GM19455 (cell line): ENCODE measurements around the gene ATIC.
"Not testable (repeated sequence)": the region's sequence is repeated elsewhere in the genome, so short reads cannot be mapped to it uniquely, and the experiment has no call there.

Experiments
- ATAC-seq: cut with Tn5 transposase; IDR thresholded peaks from one replicate; pipeline ENCODE4 v1.9.1; 2021; ENCODE audit not compliant: unreplicated experiment

The ATIC gene

DNA sequence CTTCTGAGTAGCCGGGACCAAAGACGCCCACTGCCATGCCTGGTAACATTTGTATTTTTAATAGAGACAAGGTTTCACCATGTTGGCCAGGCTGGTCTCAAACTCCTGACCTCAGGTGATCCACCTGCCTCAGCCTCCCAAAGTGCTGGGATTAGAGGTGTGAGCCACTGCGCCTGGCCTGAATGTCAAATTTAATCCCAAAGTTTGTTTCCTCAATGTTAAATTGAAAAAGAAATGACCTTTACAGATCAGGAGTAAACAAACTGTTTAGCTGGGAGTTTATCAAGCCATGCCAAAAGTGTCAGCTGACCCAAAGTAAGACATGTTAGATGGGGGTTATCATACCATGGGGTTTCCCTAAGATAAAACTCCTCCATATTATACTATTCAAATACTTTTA is 48.2 kb downstream of the ATIC start:
- not testable (repeated sequence) for ATAC-seq

DNA sequence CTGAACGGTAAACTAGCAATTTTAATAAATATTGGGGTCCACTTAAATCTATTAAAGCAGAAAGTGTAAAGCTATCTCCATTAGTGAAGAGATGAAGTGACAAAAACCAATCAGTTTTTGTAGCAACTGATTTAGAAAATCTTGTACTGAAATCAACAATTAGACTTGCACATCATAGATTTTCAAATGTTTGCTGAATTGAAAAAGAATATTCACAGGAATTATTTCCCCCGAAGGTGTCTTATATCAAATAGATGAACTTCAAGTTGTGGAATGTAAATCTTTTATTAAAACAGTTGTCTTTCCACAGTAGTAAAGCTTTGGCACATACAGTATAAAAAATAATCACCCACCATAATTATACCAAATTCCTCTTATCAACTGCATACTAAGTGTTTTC is 48.7 kb downstream of the ATIC start:
- ATAC-seq: no peak

DNA sequence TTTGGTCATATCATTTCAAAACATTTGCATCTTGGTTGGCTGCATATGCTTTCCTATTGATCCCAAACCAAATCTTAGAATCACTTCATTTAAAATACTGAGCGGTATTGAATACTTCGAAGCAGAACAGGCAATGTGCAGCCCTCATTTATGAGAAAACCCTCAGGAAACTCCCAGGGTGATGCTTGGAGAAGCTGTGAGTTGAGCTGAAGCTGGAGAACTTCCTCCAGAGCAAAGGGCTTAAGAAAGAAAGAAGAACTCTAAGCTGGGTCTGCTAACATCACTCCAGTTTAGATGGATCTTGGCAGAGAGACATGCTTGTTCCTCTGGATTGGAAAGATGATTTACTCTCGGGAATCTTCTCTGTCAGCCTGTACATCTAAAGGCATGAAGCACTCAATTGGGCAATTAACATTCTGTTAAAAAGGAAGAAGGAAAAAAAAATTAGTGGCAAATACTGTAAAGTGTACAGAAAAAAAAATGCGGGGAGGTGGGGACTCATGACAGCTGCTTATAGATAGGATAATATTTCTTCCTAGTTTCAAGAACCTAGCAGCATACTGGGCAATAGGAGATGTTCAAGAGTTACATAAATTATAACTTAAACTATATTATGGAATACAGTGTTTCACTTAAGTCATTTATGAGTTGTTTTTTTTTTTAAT is 49.5 kb downstream of the ATIC start:
- ATAC-seq: no peak

DNA sequence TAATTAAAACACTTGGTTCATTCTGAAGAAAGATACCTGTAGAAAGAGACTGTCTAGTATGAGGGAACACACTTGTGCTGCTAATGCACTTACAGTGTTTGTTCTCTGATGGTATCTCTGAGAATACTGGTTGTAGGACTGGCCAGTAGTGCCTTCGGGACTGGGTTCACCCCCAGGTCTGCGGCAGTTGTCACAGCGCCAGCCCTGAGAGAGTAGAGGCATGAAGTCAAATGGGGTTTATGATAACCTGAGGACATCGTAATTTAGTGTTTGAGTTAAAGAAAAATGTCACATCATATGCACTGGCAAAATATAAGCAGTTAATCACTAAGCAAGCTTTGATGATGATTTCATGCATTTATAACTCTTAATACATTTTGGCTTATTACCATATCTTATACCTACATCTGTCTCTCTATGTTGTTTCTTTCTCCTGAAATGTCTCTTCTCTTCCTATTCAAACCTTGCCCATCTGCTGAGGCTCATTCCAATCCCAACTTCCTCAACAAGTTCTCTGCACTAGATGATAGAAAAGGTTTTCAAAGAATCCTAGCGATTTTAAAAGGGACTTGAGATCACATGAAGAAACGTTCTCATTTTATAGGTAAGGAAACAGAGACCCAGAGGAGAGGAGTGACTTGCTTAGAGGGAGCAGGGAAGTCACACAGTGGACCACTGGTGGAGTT is 50.2 kb downstream of the ATIC start:
- no peak for ATAC-seq

DNA sequence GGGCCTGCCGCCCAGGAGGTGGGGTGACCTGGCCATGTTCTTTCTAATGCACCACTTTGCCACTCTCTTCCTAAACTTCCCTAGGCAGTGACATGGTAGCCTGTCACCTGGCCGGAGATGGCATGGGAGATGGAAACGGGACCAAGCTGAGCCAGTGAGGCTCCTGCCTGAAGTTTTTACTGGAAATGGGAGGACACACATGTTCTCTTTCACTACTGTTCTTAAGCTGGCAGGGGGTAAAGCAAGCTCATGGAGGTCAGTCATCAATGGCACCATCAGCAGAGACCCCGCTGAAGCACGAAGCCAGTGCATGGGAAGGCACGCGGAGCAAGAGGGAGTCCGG is 50.7 kb downstream of the ATIC start:
- no peak for ATAC-seq

DNA sequence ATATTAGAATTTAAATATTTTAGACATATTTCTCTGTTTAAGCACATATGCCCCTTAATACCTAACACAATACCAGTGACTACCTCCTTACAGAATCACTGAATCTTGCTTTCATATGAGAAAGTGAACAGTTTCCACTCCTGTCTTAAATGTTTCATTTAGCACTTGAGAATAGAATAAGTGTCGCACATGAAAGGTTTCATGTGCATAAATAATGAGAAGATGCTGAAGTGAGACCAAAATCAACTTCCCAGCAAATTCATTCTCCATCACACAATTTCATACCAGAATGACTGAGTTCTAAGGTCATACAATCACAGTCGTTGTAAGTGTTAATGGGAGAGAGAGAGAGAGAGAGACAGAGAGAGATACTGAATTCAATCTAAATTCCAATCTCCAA is 51.2 kb downstream of the ATIC start:
- ATAC-seq: no peak

DNA sequence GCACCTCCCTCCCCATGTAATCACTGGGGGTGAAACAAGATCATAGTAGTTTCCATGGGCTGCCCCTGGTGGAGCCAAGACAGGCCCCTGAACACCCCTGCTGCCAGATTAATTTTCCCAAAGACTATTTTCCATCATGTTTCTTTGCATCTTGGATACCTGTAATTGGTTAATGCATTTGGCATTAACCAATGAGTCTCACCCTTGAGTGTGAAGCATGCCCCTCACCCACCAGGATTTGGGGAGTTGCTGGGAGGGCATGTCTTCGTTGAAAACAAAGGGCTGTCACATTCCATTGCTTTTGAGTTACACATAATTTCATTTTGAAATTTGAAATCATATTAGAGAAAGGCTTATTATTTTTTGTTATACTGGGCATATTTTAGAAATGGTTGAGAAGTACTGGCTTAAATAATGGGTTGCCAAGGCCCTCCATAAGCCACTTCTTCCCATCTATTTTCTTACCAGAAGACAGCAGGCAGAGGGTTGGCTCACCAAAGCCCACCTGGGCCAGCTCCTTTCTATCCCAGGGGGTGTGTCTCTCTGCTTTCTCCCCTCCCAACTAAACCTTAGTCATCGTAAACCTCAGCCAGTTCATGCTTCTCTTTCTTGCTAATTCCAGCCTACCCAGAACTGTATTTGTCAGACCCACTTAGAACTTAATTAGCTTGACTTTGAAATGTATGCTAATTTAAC is 51.8 kb downstream of the ATIC start:
- no peak for ATAC-seq

DNA sequence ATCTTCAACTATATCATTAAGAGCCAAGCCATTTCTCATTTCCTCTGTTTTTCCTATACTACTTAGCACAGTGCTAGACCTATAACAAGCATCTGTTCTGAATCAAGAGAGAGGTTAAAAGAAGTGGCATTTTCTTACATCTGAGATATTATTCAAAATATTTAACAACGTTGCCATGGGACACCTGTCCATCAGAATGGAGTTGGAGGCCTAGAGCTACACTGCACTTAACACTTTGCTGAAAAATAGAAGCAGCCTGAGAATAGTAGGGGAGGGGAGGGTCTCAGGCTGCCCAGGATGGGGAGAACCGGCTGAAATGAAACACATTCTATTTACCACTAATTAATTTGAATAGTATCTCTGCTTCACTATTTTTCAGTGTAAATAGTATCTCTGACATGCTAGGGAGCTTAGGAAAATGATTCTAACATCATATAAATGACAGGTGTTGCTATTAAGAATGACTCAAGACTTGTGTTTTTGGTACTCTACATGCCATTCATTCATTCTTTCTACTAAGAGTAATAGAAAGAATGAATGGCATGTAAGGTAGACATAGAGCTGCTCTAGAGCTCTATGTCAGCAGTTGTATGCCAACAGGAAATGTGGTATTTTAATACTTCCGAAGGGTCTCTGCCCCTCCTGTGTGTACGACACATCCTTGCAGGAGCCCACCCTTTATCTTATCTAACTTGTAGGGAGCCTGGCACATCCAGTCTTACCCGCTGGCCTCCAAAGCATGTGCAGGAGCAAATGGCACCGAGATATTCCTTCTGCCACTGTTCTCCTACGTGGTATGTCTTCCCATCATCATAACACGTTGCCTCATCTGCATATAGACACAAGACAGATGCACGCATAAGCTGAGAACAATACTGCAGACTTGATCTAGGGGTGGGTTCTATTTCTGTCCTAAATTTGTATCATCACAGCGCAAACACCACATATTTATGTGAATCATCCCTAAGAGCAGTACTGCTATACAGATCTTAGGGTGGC is 52.6 kb downstream of the ATIC start:
- no peak for ATAC-seq

DNA sequence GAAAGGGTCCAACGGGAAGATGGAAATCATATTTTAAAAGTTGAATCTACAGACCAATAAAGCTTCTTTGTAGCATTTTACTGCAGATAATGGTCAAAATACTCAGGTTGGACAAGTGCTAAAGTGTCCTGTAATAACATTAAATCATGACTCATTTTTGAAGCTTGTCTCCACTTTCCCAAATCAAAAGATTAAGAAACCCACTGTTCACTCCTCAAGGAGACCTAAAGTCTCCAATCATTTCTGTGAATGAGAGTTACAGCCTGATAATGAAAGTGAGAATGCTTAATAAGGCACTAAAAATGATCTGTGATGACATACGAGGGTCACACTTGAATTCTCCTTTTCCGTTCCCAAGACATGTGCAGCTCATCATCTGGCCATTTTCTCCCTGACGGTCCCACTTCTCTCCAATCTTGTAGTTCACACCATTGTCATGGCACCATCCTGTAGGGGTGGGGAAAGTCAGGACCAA is 53.4 kb downstream of the ATIC start:
- ATAC-seq: no peak

DNA sequence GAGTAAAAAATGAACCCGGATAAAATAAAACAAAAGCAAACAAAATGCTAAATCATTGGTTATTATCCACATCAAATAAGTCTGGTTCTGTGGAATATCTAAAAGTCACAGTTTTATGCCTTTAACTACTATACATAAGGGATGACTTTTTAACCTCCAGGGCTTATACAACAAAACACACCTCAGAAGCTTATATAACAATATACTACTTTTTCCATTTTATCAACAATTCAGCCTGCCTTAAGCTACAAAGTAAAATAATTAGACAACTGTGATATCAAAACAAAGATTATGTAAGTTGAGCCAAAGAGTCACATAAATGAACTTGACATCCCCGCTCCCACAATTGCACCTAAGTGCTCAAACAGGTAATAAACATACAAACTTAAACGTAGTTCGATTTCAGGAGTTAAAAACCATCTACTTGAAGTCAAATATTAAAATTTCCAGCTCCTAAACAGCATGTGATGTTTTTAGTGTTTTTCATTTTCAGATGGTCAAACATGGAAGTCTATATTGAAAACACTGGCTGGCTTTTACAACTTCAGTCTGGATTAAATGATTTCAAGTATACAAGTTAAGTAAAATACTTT is 54.7 kb downstream of the ATIC start:
- no peak for ATAC-seq

DNA sequence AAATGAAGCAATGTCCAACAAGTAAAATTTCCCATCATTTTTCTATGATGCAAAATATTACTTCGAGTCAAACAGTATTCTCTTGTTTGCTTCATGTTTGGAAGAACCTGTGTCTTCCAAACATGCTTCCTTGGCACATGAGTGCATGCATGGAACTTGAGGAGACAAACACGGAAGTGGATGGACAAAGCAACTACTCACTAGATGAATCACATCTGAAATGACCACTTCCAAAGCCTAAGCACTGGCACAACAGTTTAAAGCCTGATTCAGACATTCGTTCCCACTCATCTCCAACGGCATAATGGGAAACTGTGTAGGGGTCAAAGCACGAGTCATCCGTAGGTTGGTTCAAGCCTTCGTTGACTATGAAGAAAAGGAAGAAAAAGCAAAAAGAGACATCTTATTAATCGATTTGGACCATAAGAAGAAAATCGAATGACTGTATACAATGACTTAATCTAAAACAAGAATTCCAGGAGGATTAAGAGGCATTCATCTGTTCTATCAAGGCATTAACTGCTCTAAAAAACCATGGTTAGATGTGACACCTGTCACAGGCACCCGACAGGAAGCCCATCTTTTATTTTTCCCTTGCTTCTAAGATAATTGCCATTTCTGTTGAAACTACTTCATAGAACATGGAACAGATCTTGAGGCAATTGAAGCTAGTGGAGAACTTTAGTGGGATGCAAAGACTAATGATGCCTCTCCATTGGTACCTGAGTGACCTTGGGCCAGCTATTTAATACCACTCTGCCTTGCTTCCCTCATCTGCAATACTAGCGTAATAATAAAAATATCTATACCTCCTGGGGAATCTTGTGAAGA is 56.0 kb downstream of the ATIC start:
- no peak for ATAC-seq

DNA sequence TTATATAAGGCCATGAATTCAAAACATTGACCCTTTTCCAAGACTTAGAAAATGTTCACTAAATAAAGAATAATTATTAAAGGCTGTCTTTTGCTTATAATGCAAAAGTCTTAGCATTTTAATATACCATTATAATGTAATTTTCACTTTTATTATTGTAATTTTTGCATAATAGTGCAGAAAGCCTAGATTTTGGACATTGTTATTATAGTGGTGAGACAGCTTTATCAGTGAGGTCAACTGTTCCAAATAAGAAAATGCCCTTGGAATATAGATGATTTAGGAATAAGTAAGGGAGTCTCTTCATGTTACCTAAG is 56.6 kb downstream of the ATIC start:
- no peak for ATAC-seq

DNA sequence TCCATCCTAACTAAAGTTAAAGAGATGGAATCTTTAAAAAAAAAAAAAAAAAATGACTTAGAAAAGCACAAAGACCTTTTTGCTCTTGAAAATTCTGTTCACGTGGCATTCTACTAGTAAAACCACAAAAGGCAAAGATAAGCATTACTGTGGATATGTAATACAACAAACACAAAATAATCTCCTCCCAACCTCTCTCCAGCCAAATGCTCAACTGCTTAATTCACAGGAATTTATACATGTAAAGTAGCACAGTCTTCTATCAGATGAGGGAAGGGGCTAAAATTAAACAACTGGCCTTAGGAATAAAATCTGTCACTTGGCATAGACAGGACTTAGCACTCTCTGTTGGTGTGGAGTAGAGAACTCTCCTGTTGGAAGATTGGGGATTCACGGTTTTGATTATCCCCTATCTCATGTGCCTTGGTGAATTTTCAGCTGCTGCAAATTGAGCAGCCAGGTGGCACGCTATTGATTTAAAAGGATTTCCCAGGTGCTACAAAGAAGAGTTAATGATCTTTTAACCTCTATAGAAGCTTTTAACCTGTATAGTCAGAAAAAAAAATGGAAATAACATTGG is 57.4 kb downstream of the ATIC start:
- ATAC-seq: no peak

DNA sequence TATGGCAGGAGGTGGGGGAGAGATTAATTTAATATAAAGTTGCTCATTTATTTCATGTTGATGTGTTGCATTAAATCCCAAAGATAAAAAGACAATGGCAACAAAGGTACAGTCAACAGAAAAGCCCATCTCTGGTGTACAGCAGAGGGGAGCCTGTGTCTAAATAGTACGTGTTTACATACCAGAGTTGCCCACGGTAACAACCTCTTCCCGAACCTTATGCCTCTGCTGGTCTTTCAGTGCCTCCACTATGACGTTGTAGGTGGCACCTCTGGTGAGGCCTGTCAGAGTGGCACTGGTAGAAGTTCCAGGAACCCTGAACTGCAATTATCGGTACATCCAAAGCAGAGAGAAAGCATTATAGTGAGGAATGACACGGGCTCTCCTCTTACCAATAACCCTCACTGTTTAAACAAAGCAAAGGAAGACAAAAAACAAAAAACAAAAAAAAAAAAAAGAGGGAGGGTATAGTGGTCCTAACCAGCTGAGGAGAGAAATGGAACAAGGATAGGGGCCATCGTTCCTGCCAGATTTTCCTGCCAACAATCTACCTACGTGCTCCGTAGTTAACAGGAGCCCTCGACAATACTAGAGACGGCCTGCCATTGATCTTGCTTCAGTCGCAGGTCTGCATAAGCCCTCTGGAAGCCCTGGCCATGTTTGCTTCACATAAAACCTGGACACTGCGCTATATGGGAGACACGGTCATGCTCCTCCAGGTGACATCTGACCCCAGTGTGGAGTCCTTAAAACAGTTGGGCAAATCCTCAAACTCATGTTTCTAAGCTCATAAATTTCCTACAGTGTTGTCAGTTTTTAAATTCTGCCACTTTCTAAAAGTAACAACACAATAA is 58.5 kb downstream of the ATIC start:
- no peak for ATAC-seq

DNA sequence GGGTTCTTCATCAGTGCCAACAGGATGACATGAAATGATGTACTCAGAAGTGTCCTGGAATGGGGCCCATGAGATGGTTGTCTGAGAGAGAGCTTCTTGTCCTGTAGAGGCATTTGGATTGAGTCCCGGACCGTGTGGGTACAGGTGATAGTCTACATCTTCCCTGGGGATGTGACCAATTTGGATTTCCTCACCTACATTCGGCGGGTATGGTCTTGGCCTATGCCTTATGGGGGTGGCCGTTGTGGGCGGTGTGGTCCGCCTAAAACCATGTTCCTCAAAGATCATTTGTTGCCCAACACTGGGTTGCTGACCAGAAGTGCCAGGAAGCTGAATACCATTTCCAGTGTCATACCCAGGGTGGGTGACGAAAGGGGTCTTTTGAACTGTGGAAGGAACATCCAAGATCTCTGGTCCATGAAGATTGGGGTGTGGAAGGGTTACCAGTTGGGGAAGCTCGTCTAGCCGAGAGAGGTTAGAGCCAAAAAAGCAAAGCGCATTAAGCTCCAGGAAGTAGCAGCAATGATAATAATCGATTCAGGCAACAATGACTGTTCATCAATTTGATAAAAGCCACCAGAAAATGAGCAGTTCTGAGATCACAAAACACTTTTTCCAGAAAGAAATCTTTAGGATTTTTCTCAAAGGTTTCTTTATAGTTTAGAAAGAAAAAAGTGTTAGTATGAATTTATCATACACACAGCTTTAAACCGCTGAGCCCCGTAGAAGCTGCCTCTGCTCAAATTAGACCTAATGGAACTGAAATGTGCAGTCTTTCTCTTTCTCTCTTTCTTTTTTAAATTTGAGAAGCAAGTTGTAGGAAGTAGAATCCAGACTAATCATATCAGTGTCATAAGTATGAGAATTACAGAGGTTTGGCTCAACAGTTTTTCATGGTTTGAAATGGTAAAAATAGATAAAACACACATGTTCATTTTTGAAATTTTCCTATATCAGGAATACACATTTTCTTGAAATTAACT is 60.3 kb downstream of the ATIC start:
- no peak for ATAC-seq

DNA sequence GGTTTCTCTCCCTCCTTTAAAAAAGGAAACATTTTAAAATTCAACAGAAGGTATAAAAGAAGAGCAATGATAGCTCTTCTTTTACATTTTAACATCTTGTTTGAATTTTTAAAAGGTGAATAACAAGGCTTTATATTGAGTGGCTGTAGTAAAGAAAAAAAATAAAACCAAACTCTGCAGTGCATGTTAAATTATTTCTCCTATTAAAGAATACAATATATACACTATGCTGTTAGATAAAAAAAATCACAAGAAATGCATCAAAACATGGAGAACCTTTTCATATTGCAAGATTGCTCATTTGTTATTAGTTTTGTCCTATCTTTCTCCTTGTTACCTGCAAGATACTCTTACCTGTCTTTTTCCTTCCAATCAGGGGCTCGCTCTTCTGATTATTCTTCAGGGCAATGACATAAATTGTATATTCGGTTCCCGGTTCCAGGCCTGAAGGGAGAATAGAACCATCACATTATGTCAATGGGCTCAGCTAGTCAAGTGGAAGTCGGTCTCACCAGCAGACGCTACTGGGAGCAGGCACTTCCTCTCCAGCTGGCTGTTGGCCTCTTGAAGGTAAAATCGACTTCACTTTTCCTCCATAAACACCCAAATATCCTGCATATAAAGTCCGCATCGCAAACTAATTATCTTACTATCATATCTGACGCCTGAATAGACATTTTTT is 61.2 kb downstream of the ATIC start:
- ATAC-seq: no peak

DNA sequence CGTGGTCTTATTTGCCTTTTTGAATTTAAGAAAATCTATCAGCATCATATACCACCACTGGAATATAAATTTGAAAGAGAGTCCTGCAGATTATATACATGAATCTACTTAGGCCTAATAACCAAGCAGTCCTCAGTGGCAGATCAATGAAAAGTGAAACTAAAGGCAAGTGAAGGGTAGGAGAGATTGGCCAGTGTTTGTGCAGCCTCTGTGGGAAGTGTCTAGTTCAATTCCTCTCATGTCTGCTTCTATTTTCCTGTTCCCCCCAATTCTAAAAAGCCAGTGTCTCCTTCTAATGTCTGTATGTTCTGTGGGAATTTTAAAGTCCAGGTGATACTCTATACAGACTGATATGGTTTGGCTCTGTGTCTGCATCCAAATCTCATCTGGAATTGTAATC is 62.1 kb downstream of the ATIC start:
- no peak for ATAC-seq
